ENCODE results near the gene IFI16. TPM values are rescaled to one million over a fixed set of nuclear protein-coding genes. Genes with fewer than 3 reads are reported as not detected.

IFI16 gene
- total and polyA plus RNA-seq, 2 of the 13 experiments (the other 11 are each of a cell fraction or from before 2014, with no cell fraction given), result not detected

DNA sequence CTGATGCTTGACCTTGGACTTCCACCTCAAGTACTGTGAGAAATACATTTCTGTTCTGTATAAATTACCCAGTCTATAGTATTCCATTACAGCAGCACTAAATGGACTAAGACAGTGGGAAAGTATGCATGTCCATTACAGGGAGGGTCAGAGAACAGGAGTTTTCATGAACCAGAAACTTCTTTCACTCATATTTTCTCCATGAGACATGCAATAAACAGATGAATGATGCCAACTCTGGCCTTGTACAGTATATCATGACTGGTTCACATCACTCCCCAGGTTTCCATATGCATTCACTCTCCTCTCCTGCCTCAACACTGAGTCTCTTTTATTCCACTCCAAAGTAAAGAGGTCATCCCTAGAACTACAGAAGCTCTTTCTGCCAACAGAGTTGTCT lies 4.5 kb upstream of the IFI16 start (continued):
- TF ChIP-seq, protein P1, sequence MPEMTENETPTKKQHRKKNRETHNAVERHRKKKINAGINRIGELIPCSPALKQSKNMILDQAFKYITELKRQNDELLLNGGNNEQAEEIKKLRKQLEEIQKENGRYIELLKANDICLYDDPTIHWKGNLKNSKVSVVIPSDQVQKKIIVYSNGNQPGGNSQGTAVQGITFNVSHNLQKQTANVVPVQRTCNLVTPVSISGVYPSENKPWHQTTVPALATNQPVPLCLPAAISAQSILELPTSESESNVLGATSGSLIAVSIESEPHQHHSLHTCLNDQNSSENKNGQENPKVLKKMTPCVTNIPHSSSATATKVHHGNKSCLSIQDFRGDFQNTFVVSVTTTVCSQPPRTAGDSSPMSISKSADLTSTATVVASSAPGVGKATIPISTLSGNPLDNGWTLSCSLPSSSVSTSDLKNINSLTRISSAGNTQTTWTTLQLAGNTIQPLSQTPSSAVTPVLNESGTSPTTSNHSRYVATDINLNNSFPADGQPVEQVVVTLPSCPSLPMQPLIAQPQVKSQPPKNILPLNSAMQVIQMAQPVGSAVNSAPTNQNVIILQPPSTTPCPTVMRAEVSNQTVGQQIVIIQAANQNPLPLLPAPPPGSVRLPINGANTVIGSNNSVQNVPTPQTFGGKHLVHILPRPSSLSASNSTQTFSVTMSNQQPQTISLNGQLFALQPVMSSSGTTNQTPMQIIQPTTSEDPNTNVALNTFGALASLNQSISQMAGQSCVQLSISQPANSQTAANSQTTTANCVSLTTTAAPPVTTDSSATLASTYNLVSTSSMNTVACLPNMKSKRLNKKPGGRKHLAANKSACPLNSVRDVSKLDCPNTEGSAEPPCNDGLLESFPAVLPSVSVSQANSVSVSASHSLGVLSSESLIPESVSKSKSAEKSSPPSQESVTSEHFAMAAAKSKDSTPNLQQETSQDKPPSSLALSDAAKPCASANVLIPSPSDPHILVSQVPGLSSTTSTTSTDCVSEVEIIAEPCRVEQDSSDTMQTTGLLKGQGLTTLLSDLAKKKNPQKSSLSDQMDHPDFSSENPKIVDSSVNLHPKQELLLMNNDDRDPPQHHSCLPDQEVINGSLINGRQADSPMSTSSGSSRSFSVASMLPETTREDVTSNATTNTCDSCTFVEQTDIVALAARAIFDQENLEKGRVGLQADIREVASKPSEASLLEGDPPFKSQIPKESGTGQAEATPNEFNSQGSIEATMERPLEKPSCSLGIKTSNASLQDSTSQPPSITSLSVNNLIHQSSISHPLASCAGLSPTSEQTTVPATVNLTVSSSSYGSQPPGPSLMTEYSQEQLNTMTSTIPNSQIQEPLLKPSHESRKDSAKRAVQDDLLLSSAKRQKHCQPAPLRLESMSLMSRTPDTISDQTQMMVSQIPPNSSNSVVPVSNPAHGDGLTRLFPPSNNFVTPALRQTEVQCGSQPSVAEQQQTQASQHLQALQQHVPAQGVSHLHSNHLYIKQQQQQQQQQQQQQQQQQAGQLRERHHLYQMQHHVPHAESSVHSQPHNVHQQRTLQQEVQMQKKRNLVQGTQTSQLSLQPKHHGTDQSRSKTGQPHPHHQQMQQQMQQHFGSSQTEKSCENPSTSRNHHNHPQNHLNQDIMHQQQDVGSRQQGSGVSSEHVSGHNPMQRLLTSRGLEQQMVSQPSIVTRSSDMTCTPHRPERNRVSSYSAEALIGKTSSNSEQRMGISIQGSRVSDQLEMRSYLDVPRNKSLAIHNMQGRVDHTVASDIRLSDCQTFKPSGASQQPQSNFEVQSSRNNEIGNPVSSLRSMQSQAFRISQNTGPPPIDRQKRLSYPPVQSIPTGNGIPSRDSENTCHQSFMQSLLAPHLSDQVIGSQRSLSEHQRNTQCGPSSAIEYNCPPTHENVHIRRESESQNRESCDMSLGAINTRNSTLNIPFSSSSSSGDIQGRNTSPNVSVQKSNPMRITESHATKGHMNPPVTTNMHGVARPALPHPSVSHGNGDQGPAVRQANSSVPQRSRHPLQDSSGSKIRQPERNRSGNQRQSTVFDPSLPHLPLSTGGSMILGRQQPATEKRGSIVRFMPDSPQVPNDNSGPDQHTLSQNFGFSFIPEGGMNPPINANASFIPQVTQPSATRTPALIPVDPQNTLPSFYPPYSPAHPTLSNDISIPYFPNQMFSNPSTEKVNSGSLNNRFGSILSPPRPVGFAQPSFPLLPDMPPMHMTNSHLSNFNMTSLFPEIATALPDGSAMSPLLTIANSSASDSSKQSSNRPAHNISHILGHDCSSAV (CRISPR knock-in tag; IDR thresholded peaks at IDR 0.05; ENCODE audit: borderline replicate concordance), result no peak

DNA sequence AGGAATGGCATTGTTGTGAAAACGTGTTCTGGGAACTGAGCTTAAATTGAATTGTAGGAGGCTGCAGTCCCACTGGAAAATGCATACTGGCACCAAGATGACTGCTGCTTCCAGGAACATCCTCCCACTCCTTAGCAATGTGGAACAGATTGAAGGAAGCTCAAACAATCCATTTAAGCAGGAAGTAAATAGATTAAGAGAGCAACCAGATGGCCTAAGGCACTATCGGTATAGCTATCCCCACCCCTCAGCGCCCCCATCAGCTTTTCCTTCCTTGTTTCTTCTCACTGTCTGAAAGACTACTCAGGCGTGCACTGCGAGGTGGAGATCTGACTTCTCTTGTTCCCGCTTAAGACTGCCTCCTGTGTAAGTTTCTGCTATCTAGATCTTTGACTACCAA lies 4.0 kb upstream of the IFI16 start:
- WGBS (ENCODE audit: low lambda C conversion rate), result 4% methylated on average over 6 of the region's 6 CpGs
- TF ChIP-seq, protein P2, sequence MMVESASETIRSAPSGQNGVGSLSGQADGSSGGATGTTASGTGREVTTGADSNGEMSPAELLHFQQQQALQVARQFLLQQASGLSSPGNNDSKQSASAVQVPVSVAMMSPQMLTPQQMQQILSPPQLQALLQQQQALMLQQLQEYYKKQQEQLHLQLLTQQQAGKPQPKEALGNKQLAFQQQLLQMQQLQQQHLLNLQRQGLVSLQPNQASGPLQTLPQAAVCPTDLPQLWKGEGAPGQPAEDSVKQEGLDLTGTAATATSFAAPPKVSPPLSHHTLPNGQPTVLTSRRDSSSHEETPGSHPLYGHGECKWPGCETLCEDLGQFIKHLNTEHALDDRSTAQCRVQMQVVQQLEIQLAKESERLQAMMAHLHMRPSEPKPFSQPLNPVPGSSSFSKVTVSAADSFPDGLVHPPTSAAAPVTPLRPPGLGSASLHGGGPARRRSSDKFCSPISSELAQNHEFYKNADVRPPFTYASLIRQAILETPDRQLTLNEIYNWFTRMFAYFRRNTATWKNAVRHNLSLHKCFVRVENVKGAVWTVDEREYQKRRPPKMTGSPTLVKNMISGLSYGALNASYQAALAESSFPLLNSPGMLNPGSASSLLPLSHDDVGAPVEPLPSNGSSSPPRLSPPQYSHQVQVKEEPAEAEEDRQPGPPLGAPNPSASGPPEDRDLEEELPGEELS (CRISPR knock-in tag; IDR thresholded peaks at IDR 0.05), result no peak
- TF ChIP-seq ZNF616 (CRISPR knock-in tag; IDR thresholded peaks at IDR 0.05; ENCODE audit: low read depth), result no peak
- TF ChIP-seq ZNF138 (CRISPR knock-in tag; IDR thresholded peaks at IDR 0.05; ENCODE audit: low read depth), result no peak
- TF ChIP-seq GTF3A (CRISPR knock-in tag; conservative IDR thresholded peaks at IDR 0.05), result no peak
- TF ChIP-seq ZNF777 (CRISPR knock-in tag; IDR thresholded peaks at IDR 0.05), result no peak
- no peak for TF ChIP-seq NCOA5 (CRISPR knock-in tag; IDR thresholded peaks at IDR 0.05)
- no peak for TF ChIP-seq U2AF1 (optimal IDR thresholded peaks at IDR 0.05; ENCODE audit: low read depth, low read length)
- TF ChIP-seq, protein P3, sequence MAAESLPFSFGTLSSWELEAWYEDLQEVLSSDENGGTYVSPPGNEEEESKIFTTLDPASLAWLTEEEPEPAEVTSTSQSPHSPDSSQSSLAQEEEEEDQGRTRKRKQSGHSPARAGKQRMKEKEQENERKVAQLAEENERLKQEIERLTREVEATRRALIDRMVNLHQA (CRISPR knock-in tag; IDR thresholded peaks at IDR 0.05), result no peak
- no peak for TF ChIP-seq XRCC5 (optimal IDR thresholded peaks at IDR 0.05; ENCODE audit: low read length)
- TF ChIP-seq ZNF7 (CRISPR knock-in tag; IDR thresholded peaks at IDR 0.05), result no peak
- TF ChIP-seq ZNF567 (CRISPR knock-in tag; IDR thresholded peaks at IDR 0.05; ENCODE audit: borderline replicate concordance), result no peak

More for the DNA sequence above, 4.0 kb upstream of the IFI16 start:
- no peak for FAIRE-seq
- H3K9ac ChIP-seq (ENCODE audit: insufficient read depth, low read depth, low read length), result no peak overlapping the region
- no peaks in the 10 kb centered on the region for H3K4me1 ChIP-seq (ENCODE audit: insufficient read depth, low read length)
- H3K36me3 ChIP-seq (replicated peaks in 1 of 2; ENCODE audit: control insufficient read depth in 1 of 2, insufficient read depth in 2 of 2, low read length in 2 of 2), result no peaks in the 10 kb centered on the region
- H2AFZ ChIP-seq (ENCODE audit: low read length), result no peak overlapping the region
- ChIA-PET POLR2A (no interaction called here), CTCF (ENCODE audit: low intra/inter-chr PET ratio, low total read pairs) (no interaction called here)
- peaks cover 0 to 2% of the 10 kb centered on the region in 2 experiments; a peak in 1 of 5 replicates for H3K27me3 ChIP-seq (ENCODE audit: control insufficient read depth in 1 of 2, insufficient read depth in 2 of 2, low read length in 2 of 2)
- H3K4me2 ChIP-seq (ENCODE audit: low read depth, low read length), result no peak overlapping the region
- no peaks in the 10 kb centered on the region for H3K9me3 ChIP-seq (ENCODE audit: low read length)
- no peak overlapping the region for H3K27ac ChIP-seq (ENCODE audit: extremely low read length, insufficient read depth, low read length)
- no peaks in the 10 kb centered on the region for H4K20me1 ChIP-seq (ENCODE audit: insufficient read depth, low read length)
- no peaks in the 10 kb centered on the region for H3K79me2 ChIP-seq (ENCODE audit: insufficient read depth, low read length)
- H3K4me3 ChIP-seq (replicated peaks in 1 of 3; ENCODE audit: insufficient read depth in 1 of 3, low read depth in 2 of 3, low read length in 3 of 3), result no peak overlapping the region
- ATAC-seq, result no peak
- BruUV-seq (replicated peaks), result no TSS peak
- DNase-seq (ENCODE audit: low spot score), result no peak
- in situ Hi-C loops (cut with HindIII; ENCODE audit: extremely low pct_ligation_motif_present, low pct_unique_long_range_greater_than_20kb) (loop anchor here (25.0 kb wide), 1 partner anchor 818 kb away; the partner anchor contains the start of gene CD1D), intact Hi-C loops (cut with micrococcal nuclease; ENCODE audit: unreplicated experiment) (no loop called here)

All from HepG2 (cell line).